ENCODE results near the gene TUBA4A.
A peak's percentile ranks its signal among the peaks of the same experiment; 100 is the strongest.

TUBA4A gene

DNA sequence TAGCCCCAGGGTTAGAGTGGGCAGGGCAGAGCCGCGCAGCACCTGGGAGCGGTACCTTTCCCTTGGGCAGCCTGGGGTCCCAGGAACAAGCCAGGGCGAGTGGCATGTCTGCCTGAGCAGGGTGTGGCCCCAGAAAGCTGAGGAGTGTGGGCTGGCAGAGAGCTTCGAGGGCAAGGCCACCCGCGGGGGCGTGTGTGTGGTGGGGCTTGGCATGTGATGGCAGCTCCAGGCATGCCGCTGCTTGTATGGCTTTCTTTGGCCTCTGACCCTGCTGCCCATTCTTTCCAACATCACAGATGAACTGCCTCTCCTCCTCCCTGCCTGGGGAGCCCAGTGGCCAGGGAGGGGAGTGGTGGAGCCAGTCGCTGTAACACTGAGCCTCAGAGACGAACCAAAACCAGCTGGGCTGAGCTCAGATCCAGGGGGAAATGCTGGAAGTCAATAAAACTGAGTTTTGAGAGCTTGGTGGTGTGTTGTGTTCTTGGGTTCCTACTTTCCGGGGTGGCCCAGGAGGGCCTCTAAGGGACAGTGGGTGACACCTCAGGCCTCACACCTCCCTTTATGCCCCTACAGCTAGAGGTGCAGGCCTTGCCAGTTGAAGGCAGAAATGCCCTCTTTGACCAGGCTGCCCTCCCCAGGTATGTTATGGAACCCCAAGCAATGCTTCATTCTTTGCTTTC is 32.9 kb upstream of the TUBA4A start:
- no peak for DNase-seq

DNA sequence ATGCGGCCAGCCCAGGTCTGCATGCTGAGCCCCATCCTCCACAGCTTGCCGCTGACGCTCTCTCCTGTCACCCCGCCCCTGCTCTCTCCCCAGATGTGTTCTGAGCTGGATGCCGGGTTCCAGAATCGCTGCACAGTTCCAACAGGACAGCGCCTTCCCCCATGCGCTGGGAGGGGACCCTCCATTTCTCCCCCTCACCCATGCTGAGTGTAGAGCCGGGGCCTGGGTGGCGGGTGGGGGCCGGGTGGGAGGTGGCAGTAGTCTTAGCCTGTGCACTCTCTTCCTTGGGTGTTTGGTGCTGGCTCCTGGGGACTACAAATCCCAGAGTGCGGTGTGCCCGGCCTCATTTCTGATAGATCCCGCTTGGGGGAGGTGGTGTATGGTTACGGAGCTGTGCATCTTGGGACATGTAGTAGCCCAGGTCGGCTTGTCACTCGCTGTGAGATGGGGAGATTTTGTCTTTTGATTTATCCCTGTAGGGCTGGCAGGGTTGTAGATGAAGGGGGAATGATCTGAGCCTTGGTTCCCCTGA is 32.2 kb upstream of the TUBA4A start:
- DNase-seq, result peak; percentile 79

DNA sequence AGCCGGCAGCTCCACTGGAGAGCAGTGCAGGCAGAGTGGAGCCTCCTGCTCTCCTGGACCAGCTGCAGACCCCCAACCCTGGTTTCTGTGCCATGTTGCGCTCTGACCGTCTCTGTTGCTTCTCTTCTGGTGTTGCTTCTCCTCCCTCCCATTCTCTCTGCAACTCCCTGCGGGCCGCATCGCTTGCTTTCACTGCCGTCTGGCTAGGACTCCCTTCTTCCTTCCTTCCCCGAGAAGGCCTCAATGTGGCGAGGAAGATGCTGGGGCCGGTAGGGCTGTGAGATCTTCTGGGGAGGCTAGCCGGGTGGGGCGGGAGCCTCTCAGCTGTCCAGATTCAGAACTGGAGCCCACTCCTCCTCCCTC is 31.6 kb upstream of the TUBA4A start:
- no peak for DNase-seq

DNA sequence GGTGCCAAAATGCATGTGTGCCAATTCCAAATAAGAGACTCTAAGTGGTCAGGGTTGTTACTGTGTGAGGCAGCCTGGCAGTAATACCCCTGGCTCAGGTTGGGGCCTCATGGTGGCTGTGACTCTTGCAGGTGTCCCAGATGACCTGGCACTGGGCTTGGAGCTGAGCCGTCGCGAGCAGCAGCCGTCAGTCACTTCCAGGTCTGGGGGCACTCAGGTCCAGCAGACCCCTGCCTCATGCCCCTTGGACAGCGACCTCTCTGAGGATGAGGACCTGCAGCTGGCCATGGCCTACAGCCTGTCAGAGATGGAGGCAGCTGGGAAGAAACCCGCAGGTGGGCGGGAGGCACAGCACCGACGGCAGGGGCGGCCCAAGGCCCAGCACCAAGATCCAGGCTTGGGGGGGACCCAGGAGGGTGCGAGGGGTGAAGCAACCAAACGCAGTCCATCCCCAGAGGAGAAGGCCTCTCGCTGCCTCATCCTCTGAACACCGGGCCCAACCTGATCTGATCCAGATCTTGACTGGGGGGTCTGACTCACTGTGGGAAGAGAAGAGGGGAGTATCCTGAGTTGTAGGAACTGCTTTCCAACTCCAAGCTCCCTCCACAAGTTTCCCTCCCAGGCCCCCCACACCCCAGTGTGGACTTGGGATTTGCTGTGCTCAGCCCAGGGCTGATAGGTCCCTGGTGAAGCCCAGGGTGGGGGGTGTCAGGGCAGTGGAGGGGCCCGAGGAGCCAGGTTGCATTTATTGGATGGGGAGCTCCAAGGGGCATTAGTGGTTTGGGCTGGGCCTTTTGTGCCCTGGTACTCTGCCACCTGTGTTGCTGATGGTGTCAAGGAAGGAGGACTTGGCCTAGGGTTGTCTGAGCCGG is 31.0 kb upstream of the TUBA4A start:
- no peak for DNase-seq

DNA sequence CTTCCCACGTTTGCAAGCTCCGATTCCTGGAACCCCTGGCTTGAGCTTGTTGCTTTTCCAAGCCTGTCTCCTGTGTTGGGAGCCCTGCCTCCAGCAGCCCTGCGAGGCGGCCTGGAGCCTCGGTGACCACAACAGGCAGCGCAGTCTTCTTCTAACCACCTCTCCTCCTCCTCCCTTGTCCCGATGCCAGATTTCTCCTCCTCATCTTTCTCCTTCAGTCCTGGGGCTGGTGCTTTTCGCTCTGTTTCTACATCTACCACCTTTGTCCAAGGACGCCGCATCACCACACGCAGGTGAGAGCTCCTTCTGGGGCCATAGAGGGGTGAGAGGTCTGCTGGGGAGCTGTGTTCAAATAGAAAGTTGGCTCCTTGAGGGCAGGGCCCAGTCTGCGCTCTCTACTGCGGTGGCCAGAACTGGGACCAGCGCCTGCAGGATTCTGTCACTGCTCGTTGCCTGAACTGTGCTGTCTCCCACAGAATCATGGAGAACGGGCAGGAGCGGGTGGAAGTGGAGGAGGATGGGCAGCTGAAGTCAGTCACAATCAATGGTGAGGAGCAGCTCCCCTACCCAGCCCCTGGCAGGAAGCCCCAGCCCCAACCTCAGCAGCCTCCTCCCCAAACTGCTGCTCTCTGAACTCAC is 29.3 kb upstream of the TUBA4A start:
- no peak for DNase-seq

DNA sequence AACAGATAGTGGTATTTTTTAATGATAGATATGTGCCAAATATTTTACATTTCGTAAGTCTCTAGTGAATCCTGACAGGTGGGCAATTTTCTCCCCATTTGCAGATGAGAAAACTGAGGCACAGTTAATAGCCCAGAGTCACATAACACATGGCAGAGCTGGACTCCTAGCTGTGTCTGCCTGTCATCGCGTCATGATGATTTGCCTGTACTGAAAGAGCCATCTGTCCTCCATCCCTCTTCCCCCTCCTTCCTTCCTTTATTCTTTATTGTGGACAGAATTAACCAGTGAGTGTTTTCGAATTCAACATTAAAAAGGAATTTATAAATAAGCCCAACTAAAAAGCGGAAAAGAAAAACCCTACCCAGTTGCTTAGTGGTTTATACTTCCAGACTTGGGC is 28.7 kb upstream of the TUBA4A start:
- peak; percentile 51 for DNase-seq

DNA sequence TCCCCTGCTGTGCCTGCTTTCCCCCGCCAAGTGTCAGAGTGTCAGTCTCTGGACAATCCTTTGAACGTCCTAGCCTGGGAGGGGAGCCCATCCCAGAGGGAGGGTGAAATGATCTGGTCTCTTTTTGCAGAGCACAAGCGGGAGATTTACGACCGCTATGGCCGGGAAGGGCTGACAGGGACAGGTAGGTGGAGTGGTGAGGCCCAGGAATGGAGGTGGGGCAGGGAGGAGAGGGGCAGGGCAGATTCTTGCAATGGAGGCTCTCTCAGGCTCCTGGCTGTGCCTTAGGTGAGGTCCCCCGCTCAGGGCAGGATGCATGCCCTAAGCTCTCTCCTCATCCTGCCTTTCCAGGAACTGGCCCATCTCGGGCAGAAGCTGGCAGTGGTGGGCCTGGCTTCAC is 27.9 kb upstream of the TUBA4A start:
- no peak for DNase-seq

DNA sequence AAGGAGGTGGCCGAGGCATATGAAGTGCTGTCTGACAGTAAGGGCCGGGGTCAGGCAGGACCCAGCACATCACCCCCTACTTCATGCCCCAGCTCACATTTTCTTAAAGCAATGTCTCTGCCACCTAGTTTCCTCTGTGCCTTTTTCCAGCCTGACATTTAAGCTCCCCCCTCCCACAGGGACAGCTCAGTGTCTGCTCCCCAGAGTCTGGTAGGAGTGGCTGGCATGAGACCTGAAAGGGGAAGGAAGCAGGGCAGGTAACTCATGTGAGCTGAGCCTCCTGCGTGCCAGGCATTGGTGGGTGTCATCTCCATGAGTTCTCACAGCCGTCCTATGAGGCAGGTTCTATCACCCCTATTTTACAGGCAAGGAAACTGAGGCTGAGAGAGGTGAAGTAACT is 26.9 kb upstream of the TUBA4A start:
- peak; percentile 18 for DNase-seq

DNA sequence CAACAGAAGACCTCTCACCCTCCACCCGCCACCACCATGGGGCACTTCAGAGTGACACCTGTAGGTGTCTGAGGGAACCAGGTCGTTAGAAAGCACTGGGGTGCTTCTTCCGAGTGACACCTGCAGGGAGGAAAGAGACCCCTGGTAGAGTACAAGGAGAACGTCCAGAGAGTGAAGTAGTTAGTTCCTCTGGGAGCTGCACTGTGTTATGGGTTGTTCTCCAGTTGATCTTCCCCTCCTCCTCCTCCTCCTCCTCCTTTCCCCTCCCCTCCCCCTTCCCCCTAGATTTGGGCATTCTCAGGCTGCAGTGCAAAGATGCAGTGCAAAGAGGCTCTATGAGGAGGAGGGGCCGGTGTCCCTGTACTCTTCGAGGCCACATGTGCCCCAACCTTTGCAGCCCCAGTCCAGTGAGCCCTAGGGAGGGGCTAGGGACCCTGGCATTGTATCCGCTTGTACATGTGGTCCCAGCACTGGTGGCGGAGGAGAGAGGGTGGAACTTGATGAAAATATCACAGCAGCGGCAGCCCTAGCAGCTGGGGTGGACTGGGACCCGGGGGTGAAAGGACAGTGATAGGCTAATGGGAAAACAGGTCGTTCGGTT is 26.3 kb upstream of the TUBA4A start:
- DNase-seq, result no peak

DNA sequence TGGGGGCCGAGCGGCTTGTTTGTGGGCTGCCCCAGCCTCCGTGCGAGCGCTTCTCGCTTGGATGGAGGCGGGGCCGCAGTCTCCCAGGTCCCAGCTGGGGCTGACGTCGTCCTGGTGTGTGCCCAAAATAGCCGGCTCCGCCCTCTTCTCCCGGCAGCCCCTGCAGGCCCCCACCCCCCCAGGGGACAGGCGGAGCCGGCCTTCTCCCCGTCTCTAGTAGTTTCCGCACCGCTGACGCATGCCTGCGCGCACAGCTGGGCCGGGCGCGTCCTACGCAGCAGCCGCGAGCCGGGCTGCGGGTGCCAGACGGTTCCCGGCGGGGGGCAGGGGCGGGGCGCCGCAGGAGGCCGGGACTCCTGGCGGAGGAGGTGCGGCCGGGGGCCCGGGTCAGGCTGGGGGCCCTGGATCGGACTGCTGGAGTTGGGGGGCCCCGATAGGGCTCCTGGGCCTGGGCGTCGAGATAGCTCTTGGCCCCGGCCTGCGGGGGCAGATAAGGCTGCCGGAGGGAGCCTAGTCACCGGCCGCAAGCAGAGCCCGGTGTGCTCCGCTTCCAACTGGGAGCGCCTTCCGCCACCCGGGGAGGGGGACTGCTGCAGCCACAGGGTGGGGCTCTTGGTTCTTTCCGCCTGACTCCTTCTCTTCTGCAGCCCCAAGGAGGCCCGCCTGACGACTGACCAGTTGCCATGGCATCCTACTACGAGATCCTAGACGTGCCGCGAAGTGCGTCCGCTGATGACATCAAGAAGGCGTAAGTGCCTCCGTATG is 25.6 kb upstream of the TUBA4A start, which contains the start of gene DNAJB2:
TSS of gene DNAJB2 (plus strand) at position 216 of the 765 bp plus-strand sequence. CDS start at position 684, 468 bp downstream.
- DNase-seq, result peak; percentile 98

DNA sequence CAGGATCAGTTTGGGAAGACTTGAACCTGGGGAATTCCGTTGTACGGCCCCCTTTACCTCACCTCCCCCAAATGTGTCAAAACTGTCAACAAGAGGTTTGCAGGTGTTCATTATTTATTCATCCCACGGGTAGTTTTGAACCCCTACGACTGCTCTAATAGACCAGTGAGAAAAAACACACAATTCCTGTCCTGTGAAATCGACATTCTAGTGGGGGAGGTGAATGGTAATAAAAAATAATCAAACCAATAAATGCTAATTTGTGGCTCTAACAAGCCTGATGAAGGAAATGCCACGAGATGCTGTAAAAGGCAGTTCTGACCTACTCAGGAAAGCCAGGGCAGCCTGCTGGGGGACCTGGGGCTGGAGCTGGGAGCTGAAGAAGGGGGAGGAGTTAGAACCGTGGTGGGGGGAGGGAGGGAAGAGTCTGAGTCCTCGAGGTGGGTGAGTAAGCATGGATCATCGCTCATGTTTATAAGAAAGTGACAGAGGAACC is 25.0 kb upstream of the TUBA4A start:
- DNase-seq, result no peak

DNA sequence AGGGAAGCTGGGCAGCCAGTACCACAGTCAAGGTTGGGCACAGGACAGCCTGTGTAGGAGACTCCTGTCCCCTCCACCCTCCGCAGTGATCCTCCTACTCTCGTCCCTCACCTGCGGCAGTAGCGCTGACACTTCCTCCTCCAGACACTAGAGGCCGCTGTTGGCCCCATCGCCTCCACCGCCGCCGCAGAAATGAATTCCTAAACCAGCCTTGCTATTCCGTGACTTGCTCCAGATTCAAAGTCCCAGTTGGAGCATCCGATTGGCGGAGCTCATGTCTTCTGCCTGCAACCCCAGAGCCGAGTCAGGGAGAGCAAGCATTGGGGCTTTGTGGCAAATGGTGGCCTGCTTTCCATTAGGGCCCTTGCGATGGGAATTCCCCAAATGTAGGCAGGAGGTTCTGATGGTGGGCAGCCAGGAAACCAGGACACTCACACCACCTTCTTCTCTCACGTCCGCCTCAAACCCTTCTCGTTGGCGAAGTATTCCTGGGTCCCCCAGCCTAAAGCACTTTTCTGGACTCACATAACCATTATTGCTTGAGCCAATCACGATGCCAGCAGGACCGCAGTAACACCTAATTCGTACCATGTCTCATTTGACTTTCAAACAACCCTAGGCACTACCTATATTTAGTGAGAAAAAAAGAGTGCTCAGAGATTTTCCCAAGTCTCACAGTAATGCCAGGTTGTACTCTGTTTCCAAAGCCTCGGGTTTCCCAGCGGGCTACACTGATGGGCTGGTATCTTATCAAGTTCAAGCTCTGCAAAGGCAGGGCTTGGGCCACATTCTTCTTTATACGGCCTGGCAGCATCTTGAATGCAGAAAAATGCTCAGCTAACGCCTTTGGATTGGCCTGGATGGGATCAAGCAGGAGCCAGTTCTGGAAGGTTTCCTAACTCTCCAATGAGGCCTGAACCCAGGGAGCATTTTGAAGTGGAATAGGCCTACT is 24.3 kb upstream of the TUBA4A start:
- DNase-seq, result peak; percentile 84

DNA sequence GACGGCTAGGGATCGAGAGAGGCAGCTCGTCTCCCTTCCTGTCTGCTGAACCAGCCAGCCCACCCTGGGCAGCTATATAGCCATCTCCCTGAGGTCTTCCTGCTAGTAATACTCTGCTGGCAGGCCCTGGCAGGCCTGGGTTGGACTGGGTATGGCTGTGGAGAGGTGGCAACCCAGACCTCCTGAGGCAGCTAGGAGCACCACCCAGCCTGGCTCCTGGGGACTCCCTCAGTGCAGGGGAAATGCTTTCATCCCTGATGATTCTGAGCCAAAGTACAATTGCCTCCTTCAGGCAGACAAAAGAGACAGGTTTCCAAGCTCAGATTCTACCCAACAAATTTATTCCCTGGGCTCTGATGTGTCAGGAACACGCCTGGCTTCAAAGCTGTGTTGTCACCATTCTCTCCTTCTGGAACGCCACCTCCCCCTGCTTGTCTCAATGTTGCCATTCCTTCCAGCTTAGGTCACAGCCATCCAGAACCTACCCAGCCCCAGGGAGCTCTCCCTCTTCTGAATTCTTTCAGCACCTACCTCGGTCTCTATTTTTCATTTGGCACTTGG is 20.7 kb upstream of the TUBA4A start:
- DNase-seq, result no peak

DNA sequence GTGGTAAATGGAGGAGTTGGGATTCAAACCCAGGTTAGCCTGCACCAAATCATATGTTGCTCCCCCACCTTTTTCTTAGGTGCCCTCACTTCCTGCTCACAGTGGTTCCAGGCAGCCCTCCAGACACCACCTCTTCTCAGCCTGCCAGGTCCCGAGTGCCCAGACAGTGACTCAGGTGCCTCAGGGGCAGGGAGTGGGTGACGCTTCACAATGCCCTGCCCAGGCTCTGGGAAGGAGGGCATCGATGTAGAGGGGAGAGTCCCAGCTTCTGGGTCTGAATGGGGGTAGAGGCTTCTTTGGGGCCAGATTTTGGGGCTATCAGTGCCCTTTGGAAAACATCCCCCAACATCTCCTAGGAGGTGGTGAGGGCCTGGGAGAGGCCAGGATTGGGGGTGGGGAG is 20.2 kb upstream of the TUBA4A start:
- DNase-seq, result no peak

DNA sequence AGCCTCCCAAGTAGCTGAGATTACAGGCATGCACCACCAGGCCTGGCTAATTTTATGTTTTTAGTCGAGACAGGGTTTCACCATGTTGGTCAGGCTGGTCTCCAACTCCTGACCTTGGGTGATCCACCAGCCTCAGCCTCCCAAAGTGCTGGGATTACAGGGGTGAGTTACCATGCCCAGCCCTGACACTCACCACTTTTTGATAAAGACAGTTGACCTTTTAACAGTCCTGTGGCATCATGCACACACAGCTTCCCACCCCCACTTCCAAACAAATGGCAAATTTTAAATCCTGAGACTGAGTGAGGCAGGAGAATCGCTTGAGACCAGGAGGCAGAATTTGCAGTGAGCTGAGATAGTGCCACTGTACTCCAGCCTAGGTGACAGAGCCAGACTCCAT is 19.3 kb upstream of the TUBA4A start:
- no peak for DNase-seq

DNA sequence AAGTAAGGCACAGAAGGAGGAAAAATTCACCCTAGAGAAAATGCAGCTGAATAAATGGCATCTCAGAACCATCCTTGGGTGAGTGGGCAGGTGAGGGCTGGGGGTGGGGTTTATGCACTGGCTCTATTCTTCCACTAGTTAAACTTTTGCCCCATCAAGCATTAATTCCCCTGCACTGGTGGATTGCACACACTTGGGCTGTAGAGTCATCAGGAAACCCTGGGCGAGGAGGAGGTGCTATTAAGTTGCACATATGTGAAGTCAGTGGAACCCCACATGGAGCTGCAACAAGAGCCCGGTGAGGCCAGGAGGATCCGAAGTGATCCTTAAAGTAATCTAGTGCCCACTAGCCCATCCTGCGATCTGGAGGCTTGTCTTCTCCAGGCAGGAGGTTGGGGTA is 18.6 kb upstream of the TUBA4A start:
- DNase-seq, result no peak

DNA sequence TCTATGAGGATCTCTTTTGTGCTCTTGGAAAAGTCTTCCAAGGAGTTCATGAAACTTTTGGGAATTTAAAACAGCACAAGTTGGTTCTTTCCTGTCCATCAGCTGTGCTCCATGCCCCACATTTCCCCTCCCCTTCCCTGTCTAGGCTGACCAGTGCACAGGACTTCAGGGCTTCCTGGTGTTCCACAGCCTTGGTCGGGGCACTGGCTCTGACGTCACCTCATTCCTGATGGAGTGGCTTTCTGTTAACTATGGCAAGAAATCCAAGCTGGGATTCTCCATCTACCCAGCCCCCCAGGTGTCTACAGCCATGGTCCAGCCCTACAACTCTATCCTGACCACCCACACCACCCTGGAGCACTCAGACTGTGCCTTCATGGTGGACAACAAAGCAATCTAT is 17.3 kb upstream of the TUBA4A start:
- DNase-seq, result no peak

DNA sequence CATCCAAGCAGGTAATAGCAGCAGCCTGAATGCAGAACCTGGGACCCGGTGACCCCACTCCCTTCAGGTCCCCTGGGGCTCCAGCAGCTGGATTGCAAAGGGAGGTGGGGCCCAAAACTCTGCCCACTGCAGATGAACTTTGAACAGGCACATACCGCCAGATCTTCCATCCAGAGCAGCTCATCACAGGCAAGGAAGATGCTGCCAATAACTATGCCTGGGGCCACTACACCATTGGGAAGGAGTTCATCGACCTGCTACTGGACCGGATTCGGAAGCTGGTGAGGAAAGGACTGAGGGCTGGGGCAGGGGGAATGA is 16.3 kb upstream of the TUBA4A start:
- DNase-seq, result no peak

DNA sequence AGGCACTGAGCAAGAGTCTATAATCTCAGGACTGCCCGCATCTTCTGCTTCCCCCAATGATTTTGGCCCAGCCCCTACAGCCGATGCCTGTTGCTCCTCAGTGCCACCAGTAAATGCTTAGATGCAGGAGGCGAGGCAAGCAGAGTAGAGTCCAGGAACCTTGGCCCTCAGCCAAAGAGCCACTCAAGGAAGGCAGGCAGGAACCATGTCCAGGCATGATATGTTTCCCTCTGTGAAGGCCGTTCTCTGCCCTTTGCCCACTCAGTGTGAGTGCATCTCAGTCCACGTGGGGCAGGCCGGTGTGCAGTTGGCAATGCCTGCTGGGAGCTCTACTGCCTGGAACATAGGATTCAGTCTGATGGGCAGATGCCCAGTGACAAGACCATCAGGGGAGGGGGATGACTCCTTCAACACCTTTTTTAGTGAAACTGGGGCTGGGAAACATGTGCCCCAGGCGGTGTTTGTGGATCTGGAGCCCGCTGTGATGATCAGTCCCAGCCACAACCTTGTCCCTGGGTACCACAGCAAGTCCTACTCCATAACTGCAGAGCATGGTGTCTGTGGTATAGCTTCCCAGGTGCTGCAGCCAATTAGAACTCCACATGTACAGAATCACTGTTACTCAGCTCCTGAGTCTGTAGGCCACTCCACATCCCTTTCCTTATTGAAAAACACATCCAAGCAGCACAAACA is 15.8 kb upstream of the TUBA4A start:
- peak; percentile 26 for DNase-seq

DNA sequence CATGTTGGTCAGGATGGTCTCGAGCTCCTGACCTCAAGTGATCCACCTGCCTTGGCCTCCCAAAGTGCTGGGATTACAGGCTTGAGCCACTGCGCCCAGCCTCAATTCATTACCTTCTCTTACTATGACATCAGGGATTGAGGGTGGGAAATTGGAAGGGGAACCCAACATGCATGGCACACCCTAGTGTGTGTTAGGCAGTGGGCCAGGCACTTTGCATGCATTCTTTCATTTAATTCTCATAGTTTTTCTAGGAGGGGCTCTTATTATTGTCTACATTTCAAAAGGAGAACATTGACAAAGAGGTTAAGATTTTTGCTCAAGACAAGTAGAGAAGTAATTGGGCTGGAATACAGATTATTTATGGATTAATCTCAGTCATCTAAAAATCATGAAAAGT is 14.6 kb upstream of the TUBA4A start:
- no peak for DNase-seq

Measured in NCI-H2171 treated with DMSO at 0.1 percent for 48 hours (cell line).